ENCODE measurements around the gene CECR2.

GRCh38 chr22:17542452-17542851, 173.2 kb downstream of the CECR2 start:
- TF ChIP-seq, protein P1, sequence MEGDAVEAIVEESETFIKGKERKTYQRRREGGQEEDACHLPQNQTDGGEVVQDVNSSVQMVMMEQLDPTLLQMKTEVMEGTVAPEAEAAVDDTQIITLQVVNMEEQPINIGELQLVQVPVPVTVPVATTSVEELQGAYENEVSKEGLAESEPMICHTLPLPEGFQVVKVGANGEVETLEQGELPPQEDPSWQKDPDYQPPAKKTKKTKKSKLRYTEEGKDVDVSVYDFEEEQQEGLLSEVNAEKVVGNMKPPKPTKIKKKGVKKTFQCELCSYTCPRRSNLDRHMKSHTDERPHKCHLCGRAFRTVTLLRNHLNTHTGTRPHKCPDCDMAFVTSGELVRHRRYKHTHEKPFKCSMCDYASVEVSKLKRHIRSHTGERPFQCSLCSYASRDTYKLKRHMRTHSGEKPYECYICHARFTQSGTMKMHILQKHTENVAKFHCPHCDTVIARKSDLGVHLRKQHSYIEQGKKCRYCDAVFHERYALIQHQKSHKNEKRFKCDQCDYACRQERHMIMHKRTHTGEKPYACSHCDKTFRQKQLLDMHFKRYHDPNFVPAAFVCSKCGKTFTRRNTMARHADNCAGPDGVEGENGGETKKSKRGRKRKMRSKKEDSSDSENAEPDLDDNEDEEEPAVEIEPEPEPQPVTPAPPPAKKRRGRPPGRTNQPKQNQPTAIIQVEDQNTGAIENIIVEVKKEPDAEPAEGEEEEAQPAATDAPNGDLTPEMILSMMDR (IDR thresholded peaks at IDR 0.05), result no peak
- TF ChIP-seq POLR2A (IDR thresholded peaks at IDR 0.05), result no peak

Data from upper lobe of left lung (tissue), 4 donors.